ENCODE data around the gene CCL16. TPM values are rescaled to one million over a fixed set of nuclear protein-coding genes. Genes with fewer than 3 reads are reported as not detected.
"Not testable (repeated sequence)": the region's sequence is repeated elsewhere in the genome, so short reads cannot be mapped to it uniquely, and the experiment has no call there.

The CCL16 gene
- total and polyA plus RNA-seq, 7 donors = 0.04 TPM; not detected in 6

GRCh38 chr17:35944151-35944550 is 37.1 kb downstream of the CCL16 start:
- Histone ChIP-seq H3K36me3 (ENCODE audit: insufficient read depth in 1 of 2, low read depth in 1 of 2) (no peaks in the 10 kb centered on the region), H3K27me3 (ENCODE audit: insufficient read depth in 3 of 3, low read length in 2 of 3) (peaks cover 0 to 2% (median 0%) of the 10 kb centered on the region in 3 donors), H3K9me3 (no peaks in the 10 kb centered on the region), H3K4me1 (no peaks in the 10 kb centered on the region), H3K4me3 (no peak overlapping the region), H3K27ac (no peak overlapping the region)
- no peak for DNase-seq
- ATAC-seq = no peak
- no peak for TF ChIP-seq CTCF (IDR thresholded peaks at IDR 0.05)
- 59 to 77% (median 67%) methylated on average over 4 of the region's 4 CpGs for WGBS, 3 donors
- intact Hi-C loops (cut with DNase I) = no loop called here

DNA sequence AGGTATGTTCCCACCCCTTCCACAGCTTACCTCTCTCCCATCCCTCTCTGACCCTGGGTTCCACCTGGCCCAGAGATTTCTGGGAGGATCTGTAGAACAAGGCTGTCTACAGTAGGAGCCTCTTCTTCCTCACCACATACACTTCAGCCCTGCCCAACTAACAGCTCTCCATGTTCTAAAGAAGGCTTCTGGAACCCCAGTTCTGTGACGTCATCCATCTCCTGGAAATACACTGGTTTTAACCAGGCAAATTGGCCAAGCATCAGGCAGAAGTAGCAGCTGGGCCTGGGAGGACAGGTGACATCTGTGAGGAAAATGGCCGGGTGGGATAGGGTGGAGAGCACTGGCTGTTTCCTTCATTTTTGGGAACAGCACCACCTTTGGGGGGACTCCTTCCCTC is 37.8 kb downstream of the CCL16 start, which contains the start of gene LYZL6:
Gene LYZL6, minus strand, starts transcription at position 177 of the 400 bp plus-strand sequence. CDS start 4,357 bp downstream, outside the sequence.
- intact Hi-C loops (cut with DNase I) = no loop called here
- no peaks in the 10 kb centered on the region for H3K36me3 ChIP-seq (ENCODE audit: insufficient read depth in 1 of 2, low read depth in 1 of 2)
- no peak for TF ChIP-seq CTCF (IDR thresholded peaks at IDR 0.05)

DNA sequence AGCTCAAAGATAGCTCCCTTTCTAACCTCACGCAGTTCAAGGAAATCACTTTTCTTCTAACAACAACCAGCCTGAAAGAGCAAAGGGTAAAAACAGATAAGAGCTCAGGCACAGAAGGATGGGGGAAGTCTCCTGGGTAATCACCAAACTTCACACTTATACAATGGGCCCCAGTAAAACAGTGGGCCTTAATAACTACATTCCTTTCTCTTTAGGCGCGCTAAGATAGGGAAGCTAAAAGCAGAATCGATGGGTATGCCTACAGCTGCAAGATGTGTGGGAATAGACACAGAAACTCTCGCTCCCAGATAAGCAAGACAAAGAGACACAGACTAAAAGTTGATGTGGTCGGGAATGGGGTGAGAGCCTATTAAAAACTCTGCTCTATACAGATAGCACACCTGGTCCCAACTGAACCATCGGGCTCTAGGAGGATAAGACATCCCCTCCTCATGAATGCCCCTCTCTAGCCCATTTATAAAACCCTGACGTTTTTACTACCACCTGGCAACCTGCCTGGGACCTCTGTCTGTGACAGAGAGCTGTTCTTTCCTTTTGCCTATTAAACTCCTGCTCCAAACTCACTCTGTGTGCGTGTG is 38.6 kb downstream of the CCL16 start:
- H3K36me3 ChIP-seq (ENCODE audit: insufficient read depth in 1 of 2, low read depth in 1 of 2) = no peaks in the 10 kb centered on the region
- 45 to 57% (median 56%) methylated on average over 9 of the region's 9 CpGs for WGBS, 3 donors
- ATAC-seq (no peak), DNase-seq (no peak)
- no peaks in the 10 kb centered on the region for H3K9me3 ChIP-seq
- H3K4me1 ChIP-seq = no peaks in the 10 kb centered on the region
- H3K27ac ChIP-seq = no peak overlapping the region
- intact Hi-C loops (cut with DNase I) = no loop called here
- no peak overlapping the region for H3K4me3 ChIP-seq
- H3K27me3 ChIP-seq (ENCODE audit: insufficient read depth in 3 of 3, low read length in 2 of 3) = peaks cover 0 to 2% (median 0%) of the 10 kb centered on the region in 3 donors
- no peak for TF ChIP-seq CTCF (IDR thresholded peaks at IDR 0.05)

More for the DNA sequence above, 37.8 kb downstream of the CCL16 start, which contains the start of gene LYZL6:
- DNase-seq (no peak), ATAC-seq (no peak)
- H3K4me1 ChIP-seq = no peaks in the 10 kb centered on the region
- peaks cover 0 to 2% (median 0%) of the 10 kb centered on the region in 3 donors for H3K27me3 ChIP-seq (ENCODE audit: insufficient read depth in 3 of 3, low read length in 2 of 3)
- H3K27ac ChIP-seq = no peak within 1 kb of the TSS
- 27 to 47% (median 39%) methylated on average over 2 of the region's 2 CpGs for WGBS, 3 donors
- no peaks in the 10 kb centered on the region for H3K9me3 ChIP-seq
- H3K4me3 ChIP-seq = no peak within 1 kb of the TSS

GRCh38 chr17:35938492-35938891 is 42.8 kb downstream of the CCL16 start:
- DNase-seq; H3K36me3 ChIP-seq (ENCODE audit: insufficient read depth in 1 of 2, low read depth in 1 of 2); H3K27ac ChIP-seq; H3K27me3 ChIP-seq (ENCODE audit: insufficient read depth in 3 of 3, low read length in 2 of 3); intact Hi-C loops (cut with DNase I); H3K9me3 ChIP-seq; ATAC-seq; H3K4me3 ChIP-seq; H3K4me1 ChIP-seq: not testable (repeated sequence)
- 91 to 100% (median 100%) methylated on average over 3 of the region's 3 CpGs for WGBS, 3 donors

DNA sequence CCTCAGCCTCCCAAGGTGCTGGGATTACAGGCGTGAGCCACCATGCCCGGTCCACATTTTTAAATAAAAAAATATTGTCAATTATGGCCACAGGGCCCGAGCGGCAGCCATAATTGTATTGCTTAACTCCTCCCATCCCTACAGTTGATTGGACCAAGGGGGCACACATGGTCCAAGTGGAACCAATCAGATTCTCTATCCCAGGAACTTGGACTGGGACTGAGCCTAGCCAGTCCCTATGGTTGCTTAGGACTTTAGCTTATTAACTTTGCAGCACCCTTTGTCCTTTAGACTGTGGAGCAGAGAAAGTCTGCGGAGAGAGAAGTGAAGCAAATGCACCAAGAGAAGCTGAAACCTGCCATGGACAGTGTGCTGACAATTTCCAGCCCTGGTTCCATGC is 45.2 kb downstream of the CCL16 start:
- DNase-seq = no peak
- H3K27ac ChIP-seq = no peak overlapping the region
- no peaks in the 10 kb centered on the region for H3K4me1 ChIP-seq
- H3K36me3 ChIP-seq (ENCODE audit: insufficient read depth in 1 of 2, low read depth in 1 of 2) = no peaks in the 10 kb centered on the region
- no peak overlapping the region for H3K4me3 ChIP-seq
- ATAC-seq = no peak
- intact Hi-C loops (cut with DNase I) = no loop called here
- H3K27me3 ChIP-seq (ENCODE audit: insufficient read depth in 3 of 3, low read length in 2 of 3) = peaks cover 0 to 4% (median 0%) of the 10 kb centered on the region in 3 donors
- no peak for TF ChIP-seq CTCF (IDR thresholded peaks at IDR 0.05)
- no peaks in the 10 kb centered on the region for H3K9me3 ChIP-seq
- WGBS, 3 donors = 88 to 93% (median 90%) methylated on average over 5 of the region's 5 CpGs

Data from psoas muscle (tissue), 8 donors.